Uterine smooth muscle cell (primary cell): ENCODE results near the gene KCND2. TPM values are rescaled to one million over a fixed set of nuclear protein-coding genes. Genes with fewer than 3 reads are reported as not detected.

Experiments used
- total RNA-seq: library from RNA; depleted of rRNA; stranded (reverse); fragments of >200 nt; gene quantifications from 2 replicates; pipeline ENCODE4 v1.2.3, GENCODE V29; 2014

The KCND2 gene
- total RNA-seq: 2.0 and 4.9 TPM in 2 replicates

GRCh38 chr7:120272701-120273475 lies at the start of gene KCND2:
TSS of gene KCND2 (plus strand) at chr7:120273175.

